Prostate gland (tissue), 2 donors: ENCODE measurements around the gene CSRP2.

ENCODE experiments used
- CTCF ChIP-seq, 4 experiments: fragments of 200-600 bp in 2 of 4; fragments of 450-650 bp in 2 of 4; sonication (generic) in 2 of 4; IDR thresholded peaks; 1 replicate in 3 of 4; 2 replicates in 1 of 4; pipeline ENCODE4 v1.5.1; 2016 to 2019; ENCODE audit warnings: antibody characterized with exemption in 4 of 4, mild to moderate bottlenecking in 2 of 4, moderate library complexity in 2 of 4
- POLR2A ChIP-seq: fragments of 450-650 bp; IDR thresholded peaks from one replicate; pipeline ENCODE4 v1.6.1; 2016; ENCODE audit warnings: antibody characterized with exemption, mild to moderate bottlenecking

- TF ChIP-seq POLR2A, result no peak
- no peak for TF ChIP-seq CTCF (IDR thresholded peaks at IDR 0.05)
These were observed 7.7 kb downstream of the CSRP2 start for GRCh38 chr12:76871082-76871481.
